Activated CD8-positive, alpha-beta memory T cell treated with anti-CD3 and anti-CD28 coated beads, Interleukin-2, amount 50 U/mL, for 24 hours (primary cell): ENCODE results near the gene CTDNEP1.
A peak's percentile ranks its signal among the peaks of the same experiment; 100 is the strongest.
"Not testable (repeated sequence)": the region's sequence is repeated elsewhere in the genome, so short reads cannot be mapped to it uniquely, and the experiment has no call there.

ENCODE experiments used
- DNase-seq: peaks from one replicate; pipeline ENCODE4 v3.0.0-alpha.2; 2020; ENCODE audit errors: extremely low read depth

Gene CTDNEP1

DNA sequence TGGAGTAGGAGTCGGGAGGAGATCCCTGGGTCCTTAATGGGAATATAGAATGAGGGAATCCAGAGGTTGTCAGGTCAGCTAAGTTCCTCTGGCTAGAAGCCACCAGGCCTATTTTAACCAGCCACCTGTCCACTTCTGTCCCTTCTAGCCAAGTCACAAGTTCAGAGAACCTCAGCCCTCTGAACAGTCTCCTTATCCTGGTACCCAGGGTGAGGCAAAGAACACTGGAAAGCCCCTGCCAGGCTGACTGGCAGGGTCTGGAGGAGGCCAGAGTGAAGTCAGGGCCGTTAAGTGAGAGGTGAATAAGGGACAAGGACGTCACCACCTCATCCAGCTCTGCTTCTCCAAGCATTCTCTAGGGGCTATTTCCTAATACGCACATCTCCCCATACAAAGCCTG lies 2.7 kb downstream of the CTDNEP1 start:
- DNase-seq, result no peak

- DNase-seq, result no peak
Measured at GRCh38 chr17:7246779-7247178, 4.8 kb downstream of the CTDNEP1 start.

- DNase-seq, result not testable (repeated sequence)
Measured at GRCh38 chr17:7243838-7244237, 7.7 kb downstream of the CTDNEP1 start.

GRCh38 chr17:7243453-7243729 lies 8.1 kb downstream of the CTDNEP1 start:
- DNase-seq, result no peak

GRCh38 chr17:7242717-7243452 lies 8.6 kb downstream of the CTDNEP1 start:
- DNase-seq, result peak; percentile 83

DNA sequence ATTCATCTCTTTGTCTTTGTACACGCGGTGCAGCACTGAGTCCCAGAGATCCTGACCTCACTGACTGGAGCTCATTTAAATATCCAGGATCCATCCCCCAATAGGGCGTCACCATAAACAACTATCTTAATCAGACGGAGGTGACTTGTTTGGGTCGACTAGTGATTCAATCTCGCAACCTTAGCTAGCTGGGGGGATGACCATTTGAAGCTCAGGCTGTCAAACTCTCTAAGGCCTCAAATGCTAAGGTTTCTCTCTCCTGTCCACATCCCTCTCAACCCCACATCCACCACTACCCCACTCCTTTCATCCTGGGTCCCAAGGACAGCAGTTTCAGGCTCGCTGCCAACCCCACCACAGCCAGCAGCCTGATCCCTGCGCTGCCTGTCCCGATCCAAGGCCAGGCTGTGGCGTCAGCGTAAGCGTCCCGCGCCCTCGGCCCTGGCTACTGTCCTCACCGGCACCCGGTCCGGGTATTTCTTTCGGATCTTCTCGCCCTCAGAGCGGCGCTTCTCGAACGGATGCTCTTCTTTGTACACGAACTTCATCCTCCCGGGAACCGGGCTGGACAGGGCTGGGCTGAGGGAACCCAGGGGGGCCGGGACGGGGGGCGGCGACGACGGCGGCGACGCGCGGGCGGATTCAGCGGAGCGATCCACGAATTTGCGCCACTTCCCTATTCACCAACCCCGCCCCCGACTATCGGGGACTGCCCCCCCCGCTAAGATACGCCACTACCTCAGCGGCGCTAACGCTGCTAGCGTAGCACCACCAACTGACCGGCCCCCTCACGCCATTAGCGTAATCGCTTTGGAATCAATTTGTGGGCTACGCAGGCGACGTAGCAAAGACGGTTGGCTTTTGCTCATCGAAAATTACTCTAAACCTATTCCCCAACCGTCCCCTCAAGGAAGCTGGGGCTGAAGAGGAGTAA lies 9.5 kb downstream of the CTDNEP1 start, which contains the start of gene GABARAP:
GABARAP (minus strand) TSS at position 667 of the 934 bp plus-strand sequence; CDS start at position 548, 119 bp downstream.
- DNase-seq, result peak; percentile 83

DNA sequence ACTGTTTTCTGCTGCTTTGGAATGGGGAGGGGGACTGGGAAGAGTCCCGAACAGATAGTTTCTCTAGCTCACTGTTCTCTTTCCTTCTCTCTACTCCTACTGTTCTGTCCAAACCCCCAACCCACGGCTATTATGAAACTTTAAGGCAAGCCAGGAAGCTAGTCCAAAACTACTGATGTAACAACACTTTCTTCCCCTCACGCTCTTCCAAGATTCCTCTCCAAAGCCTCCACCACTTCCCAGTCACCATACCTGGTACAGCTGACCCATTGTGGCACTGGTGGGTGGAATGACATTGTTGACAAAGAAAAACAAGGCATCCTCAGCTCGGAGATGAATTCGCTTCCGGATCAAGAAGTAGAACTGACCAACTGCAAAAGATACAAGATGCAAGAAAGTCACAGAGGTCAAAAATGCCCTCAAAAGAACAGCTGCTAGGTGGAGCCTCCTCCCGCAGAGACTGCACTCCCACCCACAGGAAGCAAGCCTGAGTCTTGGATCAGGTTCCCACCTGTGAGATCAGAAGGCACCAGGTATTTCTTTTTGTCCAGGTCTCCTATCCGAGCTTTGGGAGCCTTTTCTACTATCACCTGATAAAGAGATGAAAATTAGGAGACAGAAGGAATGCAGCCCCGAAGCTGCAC lies 10.3 kb downstream of the CTDNEP1 start:
- no peak for DNase-seq

- no peak for DNase-seq
Measured at GRCh38 chr17:7240375-7240774, 11.2 kb downstream of the CTDNEP1 start.

- DNase-seq, result peak; percentile 94
Measured at GRCh38 chr17:7239091-7240027, 12.2 kb downstream of the CTDNEP1 start, which contains the start of gene PHF23. PHF23 (minus strand) TSS chr17:7239457; CDS start chr17:7239279, 178 bp downstream.

- no peak for DNase-seq
Measured at GRCh38 chr17:7238420-7239090, 13.0 kb downstream of the CTDNEP1 start.

- DNase-seq, result peak; percentile 69
Measured at GRCh38 chr17:7237761-7238419, 13.6 kb downstream of the CTDNEP1 start.

DNA sequence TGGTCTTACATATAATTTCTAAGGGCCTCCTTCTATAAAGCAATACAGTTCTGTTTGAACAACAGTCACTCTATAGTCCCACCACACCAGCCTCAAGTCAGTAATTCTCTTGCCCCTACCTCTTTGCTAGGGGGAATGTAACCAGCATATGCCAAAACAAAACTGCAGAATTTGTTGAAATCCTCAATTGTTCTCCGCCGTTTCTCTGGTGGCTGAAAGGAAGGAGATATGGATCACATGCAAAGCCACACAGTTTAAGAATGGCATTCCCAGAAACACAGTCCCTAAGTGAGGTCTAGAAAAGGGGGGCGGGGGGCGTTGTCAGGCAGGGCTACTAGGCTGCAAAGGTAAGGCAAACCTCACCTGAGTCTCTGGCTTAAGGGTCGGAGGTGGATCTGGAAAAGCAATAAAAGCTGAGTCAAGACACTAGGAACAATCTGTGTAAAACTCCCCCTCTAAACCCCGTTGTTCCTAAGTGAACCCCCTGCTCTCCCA lies 14.2 kb downstream of the CTDNEP1 start:
- no peak for DNase-seq

DNA sequence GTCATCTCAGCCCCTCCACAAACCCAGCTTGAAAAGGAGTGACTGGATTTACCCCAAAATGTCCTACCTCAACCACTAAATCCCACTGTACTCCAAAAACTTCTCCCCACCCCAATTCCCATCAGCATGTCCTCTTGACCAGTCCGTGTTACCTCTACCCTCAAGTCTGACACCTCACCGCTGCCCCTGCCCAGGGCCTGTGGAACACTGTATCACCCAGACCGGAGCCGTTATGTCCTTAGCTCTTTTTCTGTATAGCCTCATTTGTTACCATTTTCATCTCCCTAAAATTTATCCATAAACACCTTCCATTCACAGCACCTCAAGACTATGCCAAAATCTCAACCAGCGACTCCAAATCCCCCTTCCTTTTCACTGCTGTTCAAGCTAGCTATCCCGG lies 14.7 kb downstream of the CTDNEP1 start:
- DNase-seq, result no peak

DNA sequence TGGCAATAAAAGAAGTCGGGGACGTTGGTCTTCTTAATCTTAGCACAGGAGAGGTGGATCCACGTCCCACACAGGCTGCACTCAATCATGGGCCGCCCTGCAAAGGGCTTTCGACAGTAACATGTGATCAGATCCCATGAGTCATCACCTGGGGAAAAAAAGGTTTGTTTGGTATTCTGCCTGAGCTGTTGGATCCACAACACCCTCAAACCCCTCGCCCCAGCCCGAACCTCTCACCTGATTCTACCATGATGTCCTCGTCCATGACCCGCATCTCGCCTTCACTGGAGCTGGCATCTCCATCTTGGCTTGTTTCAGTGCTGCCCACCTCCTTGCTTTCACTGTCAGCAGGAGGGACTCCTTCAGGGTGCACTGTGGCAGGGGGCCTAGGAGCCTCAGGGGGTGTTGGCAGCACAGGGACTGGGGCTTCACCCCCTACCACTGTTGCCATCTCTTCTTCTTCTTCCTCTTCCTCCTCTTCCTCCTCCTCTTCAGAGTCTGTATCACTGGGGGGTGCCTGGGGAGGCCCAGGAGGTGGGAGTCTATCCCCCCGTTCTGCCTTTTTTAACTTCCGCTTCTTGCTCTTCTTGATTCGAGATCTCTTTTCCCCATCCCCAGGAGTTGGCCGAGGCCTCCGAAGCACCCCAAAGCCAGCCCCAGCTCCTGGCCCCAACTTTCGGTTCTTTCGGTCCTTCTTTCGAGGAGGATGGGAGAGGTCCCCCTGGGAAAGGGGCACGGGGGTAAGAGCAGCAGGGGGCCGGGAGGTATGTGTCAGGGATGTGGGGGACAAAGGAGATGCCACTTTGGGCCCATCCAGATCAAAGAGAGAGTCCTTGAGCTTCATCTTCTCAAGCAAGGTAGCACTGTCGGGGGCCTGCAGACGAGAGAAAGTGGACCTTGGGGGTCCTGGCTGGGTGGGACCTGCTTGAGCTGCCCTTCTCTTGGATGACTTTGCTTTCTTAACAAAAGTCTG lies 15.6 kb downstream of the CTDNEP1 start:
- no peak for DNase-seq

DNA sequence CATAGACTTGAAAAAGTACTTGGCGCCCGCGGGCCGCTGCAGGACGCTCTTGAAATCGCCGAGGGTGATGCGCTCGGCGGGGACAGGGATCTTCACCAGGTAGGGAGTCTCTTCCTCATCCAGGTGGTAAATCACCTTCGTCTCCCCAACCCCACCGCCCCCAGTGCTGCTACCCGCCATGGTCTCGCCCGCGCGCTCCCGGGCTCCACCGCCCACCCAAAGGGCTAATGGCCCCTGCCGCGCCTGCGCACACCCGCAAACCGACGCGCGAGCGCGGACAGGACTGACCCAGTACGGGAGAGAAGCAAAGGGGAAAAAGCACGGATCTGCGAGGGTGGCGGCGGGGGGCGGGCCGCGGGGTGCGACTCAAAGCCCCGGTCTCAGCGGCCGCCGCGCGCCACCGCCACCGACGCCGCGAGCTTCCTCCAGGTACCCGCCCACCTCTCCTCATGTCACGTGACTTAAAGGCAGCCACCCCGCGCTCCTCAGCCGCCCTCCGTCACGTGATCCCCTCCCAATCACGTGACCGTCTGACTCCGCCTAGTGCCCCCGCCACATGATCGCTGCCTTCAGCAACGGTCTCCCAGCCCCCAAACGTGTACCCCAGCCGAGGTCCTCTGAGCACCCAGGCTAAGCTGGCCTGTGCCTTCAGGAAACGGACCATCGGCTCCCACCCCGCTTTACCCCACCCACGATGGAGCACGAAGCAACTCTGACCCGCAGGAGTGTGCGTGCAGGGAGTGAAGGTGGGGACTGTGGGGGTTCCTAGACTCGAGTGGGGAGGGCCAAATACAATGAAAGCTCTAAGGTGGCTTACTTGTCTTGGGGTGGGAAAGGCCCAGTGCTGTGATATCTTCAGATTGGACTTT lies 17.2 kb downstream of the CTDNEP1 start, which contains the start of gene DVL2:
DVL2 (minus strand) TSS at position 435 of the 869 bp plus-strand sequence; CDS start at position 180, 255 bp downstream.
- DNase-seq, result peak; percentile 89

DNA sequence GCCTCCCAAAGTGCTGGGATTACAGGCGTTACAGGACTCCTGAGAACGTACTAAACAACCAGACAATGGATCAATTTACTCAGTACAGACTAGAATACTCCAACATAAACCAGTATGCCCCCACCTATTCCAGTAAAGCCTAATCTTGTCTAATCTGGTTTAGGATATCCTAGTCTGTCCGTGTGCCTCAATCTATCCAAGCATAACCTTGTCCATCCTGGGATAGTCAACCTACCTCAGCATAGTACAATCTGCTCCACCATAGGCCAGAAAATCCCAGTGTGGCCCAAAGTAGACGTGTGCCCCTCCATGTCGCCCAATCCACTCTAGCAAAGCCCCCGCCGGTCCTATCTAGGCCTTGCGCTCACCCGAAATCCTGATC lies 17.8 kb downstream of the CTDNEP1 start:
- no peak for DNase-seq

DNA sequence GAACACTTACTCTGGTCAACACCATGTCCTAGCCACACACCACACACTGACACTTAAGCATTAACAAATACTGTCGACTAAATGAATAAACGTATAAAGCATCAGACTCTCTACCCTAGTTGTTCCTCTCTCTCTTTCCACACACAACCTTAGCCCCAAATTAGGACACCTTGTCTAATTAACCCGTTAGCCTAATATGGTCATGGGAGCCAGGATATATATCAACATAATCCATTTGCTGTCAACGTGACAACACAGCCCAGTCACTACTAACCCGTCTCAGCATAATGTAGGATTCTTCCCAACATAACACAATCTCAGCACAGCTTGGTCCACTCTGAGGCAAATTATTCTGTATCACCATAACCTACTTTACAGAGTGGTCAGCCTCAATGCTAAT lies 19.4 kb downstream of the CTDNEP1 start:
- no peak for DNase-seq

DNA sequence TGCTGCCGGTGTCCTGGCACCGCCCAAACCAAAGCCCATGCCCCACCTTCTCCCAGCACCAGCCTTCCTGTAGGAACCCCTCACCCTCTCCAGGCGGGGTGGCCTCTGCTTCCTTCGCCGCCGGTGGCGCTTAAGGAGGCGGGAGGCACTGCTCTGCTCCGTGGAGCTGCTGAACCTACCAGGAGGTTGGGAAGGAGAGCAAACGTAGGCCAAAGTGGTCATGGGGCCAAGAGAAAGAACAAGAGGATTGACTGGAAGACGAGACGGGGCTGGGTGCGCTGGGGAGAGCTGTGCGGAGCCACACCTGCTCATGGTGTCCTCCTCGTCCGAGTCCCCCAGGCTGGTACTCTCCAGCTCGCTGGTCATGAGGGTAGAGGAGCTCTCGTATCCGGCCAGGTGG lies 22.0 kb downstream of the CTDNEP1 start:
- no peak for DNase-seq
